Vagina (tissue), 2 donors: Measurements from ENCODE around the gene KCNJ4.

ENCODE experiments used
- POLR2AphosphoS5 ChIP-seq, 2 donors: sonication (generic); formaldehyde crosslinking; IDR thresholded peaks; one replicate each; pipeline ENCODE4 v1.9.0; 2017; ENCODE audit warnings: antibody characterized with exemption in 2 of 2, mild to moderate bottlenecking in 2 of 2, low read depth in 1 of 2; ENCODE audit not compliant: insufficient read depth in 1 of 2
- TF ChIP-seq, protein P1 (sequence below), 3 experiments: fragments of 450-650 bp in 2 of 3; fragments of 200-600 bp in 1 of 3; sonication (generic) in 1 of 3; IDR thresholded peaks; one replicate each; pipeline ENCODE4 v1.5.1; 2017 to 2019; ENCODE audit warnings: antibody characterized with exemption in 3 of 3, mild to moderate bottlenecking in 2 of 3, moderate library complexity in 2 of 3

DNA sequence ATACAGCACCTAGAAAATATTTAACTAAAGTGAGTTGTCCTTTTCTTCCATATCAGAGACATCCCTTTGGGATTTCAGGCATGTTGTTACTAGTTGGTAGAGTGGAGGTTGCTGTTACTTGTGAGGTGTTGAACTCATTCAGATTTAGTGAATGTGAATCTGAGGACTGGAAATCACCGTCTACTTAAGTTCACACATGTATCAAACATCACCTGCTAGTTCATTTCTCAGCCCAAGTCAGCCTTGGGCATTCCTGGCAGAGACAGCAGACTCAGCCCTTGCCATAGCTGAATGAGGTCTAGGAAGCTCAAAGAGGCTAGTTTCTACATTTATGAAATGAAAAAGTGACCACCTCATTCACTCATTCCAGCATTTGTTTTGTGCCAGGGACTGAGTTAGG, 22.6 kb upstream of the KCNJ4 start:
- TF ChIP-seq POLR2AphosphoS5 (IDR thresholded peaks at IDR 0.05; ENCODE audit: insufficient read depth in 1 of 2, low read depth in 1 of 2) = no peak
- TF ChIP-seq, protein P1, sequence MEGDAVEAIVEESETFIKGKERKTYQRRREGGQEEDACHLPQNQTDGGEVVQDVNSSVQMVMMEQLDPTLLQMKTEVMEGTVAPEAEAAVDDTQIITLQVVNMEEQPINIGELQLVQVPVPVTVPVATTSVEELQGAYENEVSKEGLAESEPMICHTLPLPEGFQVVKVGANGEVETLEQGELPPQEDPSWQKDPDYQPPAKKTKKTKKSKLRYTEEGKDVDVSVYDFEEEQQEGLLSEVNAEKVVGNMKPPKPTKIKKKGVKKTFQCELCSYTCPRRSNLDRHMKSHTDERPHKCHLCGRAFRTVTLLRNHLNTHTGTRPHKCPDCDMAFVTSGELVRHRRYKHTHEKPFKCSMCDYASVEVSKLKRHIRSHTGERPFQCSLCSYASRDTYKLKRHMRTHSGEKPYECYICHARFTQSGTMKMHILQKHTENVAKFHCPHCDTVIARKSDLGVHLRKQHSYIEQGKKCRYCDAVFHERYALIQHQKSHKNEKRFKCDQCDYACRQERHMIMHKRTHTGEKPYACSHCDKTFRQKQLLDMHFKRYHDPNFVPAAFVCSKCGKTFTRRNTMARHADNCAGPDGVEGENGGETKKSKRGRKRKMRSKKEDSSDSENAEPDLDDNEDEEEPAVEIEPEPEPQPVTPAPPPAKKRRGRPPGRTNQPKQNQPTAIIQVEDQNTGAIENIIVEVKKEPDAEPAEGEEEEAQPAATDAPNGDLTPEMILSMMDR (IDR thresholded peaks at IDR 0.05) = no peak
